NCI-H446 treated with DMSO at 0.1 percent for 48 hours (cell line): ENCODE measurements around the gene UGT2B11.
"Not testable (repeated sequence)": the region's sequence is repeated elsewhere in the genome, so short reads cannot be mapped to it uniquely, and the experiment has no call there.

ENCODE experiments used
- DNase-seq: peaks from one replicate; lab custom pipeline; 2025; lab: John Stamatoyannopoulos, UW

The UGT2B11 gene

GRCh38 chr4:69214716-69215115, at the start of gene UGT2B11:
Gene UGT2B11 (minus strand): TSS chr4:69214748. CDS start chr4:69214722, 26 bp downstream.
- DNase-seq: no peak

- DNase-seq: not testable (repeated sequence)
Measured at GRCh38 chr4:69253147-69253772, 38.7 kb upstream of the UGT2B11 start.

- DNase-seq: not testable (repeated sequence)
Measured at GRCh38 chr4:69250884-69251283, 36.3 kb upstream of the UGT2B11 start.

- not testable (repeated sequence) for DNase-seq
Measured at GRCh38 chr4:69242562-69243240, 28.2 kb upstream of the UGT2B11 start.

GRCh38 chr4:69241746-69242145, 27.2 kb upstream of the UGT2B11 start:
- DNase-seq: not testable (repeated sequence)

- DNase-seq: not testable (repeated sequence)
Measured at GRCh38 chr4:69240787-69241186, 26.2 kb upstream of the UGT2B11 start.

- DNase-seq: no peak
Measured at GRCh38 chr4:69239557-69240168, 25.1 kb upstream of the UGT2B11 start.

- no peak for DNase-seq
Measured at GRCh38 chr4:69239092-69239491, 24.5 kb upstream of the UGT2B11 start.

- no peak for DNase-seq
Measured at GRCh38 chr4:69224891-69225290, 10.3 kb upstream of the UGT2B11 start.

- not testable (repeated sequence) for DNase-seq
Measured at GRCh38 chr4:69223277-69223676, 8.7 kb upstream of the UGT2B11 start.

- DNase-seq: not testable (repeated sequence)
Measured at GRCh38 chr4:69218491-69218890, 3.9 kb upstream of the UGT2B11 start.

- DNase-seq: no peak
Measured at GRCh38 chr4:69210911-69211310, 3.6 kb downstream of the UGT2B11 start.

GRCh38 chr4:69198506-69198905, 16.0 kb downstream of the UGT2B11 start:
- not testable (repeated sequence) for DNase-seq

- DNase-seq: no peak
Measured at GRCh38 chr4:69196209-69196965, 18.2 kb downstream of the UGT2B11 start.

- no peak for DNase-seq
Measured at GRCh38 chr4:69194166-69194565, 20.4 kb downstream of the UGT2B11 start.

- not testable (repeated sequence) for DNase-seq
Measured at GRCh38 chr4:69191905-69192304, 22.6 kb downstream of the UGT2B11 start.

- DNase-seq: not testable (repeated sequence)
Measured at GRCh38 chr4:69190621-69191020, 23.9 kb downstream of the UGT2B11 start.

GRCh38 chr4:69181519-69182169, 32.9 kb downstream of the UGT2B11 start:
- not testable (repeated sequence) for DNase-seq

GRCh38 chr4:69179817-69180216, 34.7 kb downstream of the UGT2B11 start:
- DNase-seq: not testable (repeated sequence)

- not testable (repeated sequence) for DNase-seq
Measured at GRCh38 chr4:69178751-69179205, 35.8 kb downstream of the UGT2B11 start.
